Measurements from ENCODE around the gene EFCAB6.

Gene EFCAB6

GRCh38 chr22:43811777-43812148, 342 bp downstream of the EFCAB6 start:
- TF ChIP-seq CTCF (IDR thresholded peaks at IDR 0.05; ENCODE audit: low read depth, low read length, poor library complexity, severe bottlenecking) (no peak), EZH2phosphoT487 (IDR thresholded peaks at IDR 0.05; ENCODE audit: borderline replicate concordance, low read length) (no peak)
- Histone ChIP-seq H4K20me1 (ENCODE audit: control insufficient read depth, insufficient read depth, low read depth, low read length) (no peaks in the 10 kb centered on the region), H3F3A (ENCODE audit: control insufficient read depth, insufficient read depth) (peaks cover 4% of the 10 kb centered on the region; the same call in 1 of the 2 replicates), H3K9me2 (replicated peaks; ENCODE audit: control insufficient read depth, low read length) (no peaks in the 10 kb centered on the region), H3K4me2 (ENCODE audit: low read length) (peak overlapping the region; percentile 99), H3K36me3 (ENCODE audit: control insufficient read depth, low read length) (peaks cover 4% of the 10 kb centered on the region; the same call in 1 of the 2 replicates), H3K4me1 (ENCODE audit: control insufficient read depth, low read length) (peaks cover 15% of the 10 kb centered on the region), H3K9me3 (ENCODE audit: control insufficient read depth, insufficient read depth, low read length) (no peaks in the 10 kb centered on the region), H3K27ac (ENCODE audit: low read depth, low read length) (no peak overlapping the region), H3K79me2 (ENCODE audit: control insufficient read depth, low read length) (peaks cover 13% of the 10 kb centered on the region), H3K4me3 (ENCODE audit: low read length) (peak overlapping the region; percentile 99), H3K27me3 (ENCODE audit: control insufficient read depth, low read length) (peaks cover 6% of the 10 kb centered on the region; the same call in 1 of the 2 replicates)

- H3K36me3 ChIP-seq (ENCODE audit: control insufficient read depth, low read length), result no peaks in the 10 kb centered on the region
- no peak overlapping the region for H3K27ac ChIP-seq (ENCODE audit: low read depth, low read length)
- no peaks in the 10 kb centered on the region for H3K9me3 ChIP-seq (ENCODE audit: control insufficient read depth, insufficient read depth, low read length)
- H3K27me3 ChIP-seq (ENCODE audit: control insufficient read depth, low read length), result peaks cover 24% of the 10 kb centered on the region
- no peaks in the 10 kb centered on the region for H3K9me2 ChIP-seq (replicated peaks; ENCODE audit: control insufficient read depth, low read length)
- H4K20me1 ChIP-seq (ENCODE audit: control insufficient read depth, insufficient read depth, low read depth, low read length), result no peaks in the 10 kb centered on the region
- H3K4me3 ChIP-seq (ENCODE audit: low read length), result no peak overlapping the region
- TF ChIP-seq EZH2phosphoT487 (IDR thresholded peaks at IDR 0.05; ENCODE audit: borderline replicate concordance, low read length) (no peak), CTCF (IDR thresholded peaks at IDR 0.05; ENCODE audit: low read depth, low read length, poor library complexity, severe bottlenecking) (no peak)
- H3K4me2 ChIP-seq (ENCODE audit: low read length), result no peak overlapping the region
- H3K79me2 ChIP-seq (ENCODE audit: control insufficient read depth, low read length), result no peaks in the 10 kb centered on the region
- H3K4me1 ChIP-seq (ENCODE audit: control insufficient read depth, low read length), result peaks cover 6% of the 10 kb centered on the region
- no peaks in the 10 kb centered on the region for H3F3A ChIP-seq (ENCODE audit: control insufficient read depth, insufficient read depth)
Observed at GRCh38 chr22:43802897-43803495, 9.1 kb downstream of the EFCAB6 start.

- Histone ChIP-seq H3K4me3 (ENCODE audit: low read length) (no peak overlapping the region), H4K20me1 (ENCODE audit: control insufficient read depth, insufficient read depth, low read depth, low read length) (no peaks in the 10 kb centered on the region), H3K79me2 (ENCODE audit: control insufficient read depth, low read length) (no peaks in the 10 kb centered on the region), H3K4me2 (ENCODE audit: low read length) (no peak overlapping the region), H3K27ac (ENCODE audit: low read depth, low read length) (no peak overlapping the region), H3F3A (ENCODE audit: control insufficient read depth, insufficient read depth) (no peaks in the 10 kb centered on the region), H3K36me3 (ENCODE audit: control insufficient read depth, low read length) (no peaks in the 10 kb centered on the region), H3K4me1 (ENCODE audit: control insufficient read depth, low read length) (peaks cover 6% of the 10 kb centered on the region), H3K27me3 (ENCODE audit: control insufficient read depth, low read length) (peaks cover 18% of the 10 kb centered on the region), H3K9me2 (replicated peaks; ENCODE audit: control insufficient read depth, low read length) (no peaks in the 10 kb centered on the region), H3K9me3 (ENCODE audit: control insufficient read depth, insufficient read depth, low read length) (no peaks in the 10 kb centered on the region)
- no peak for TF ChIP-seq EZH2phosphoT487 (IDR thresholded peaks at IDR 0.05; ENCODE audit: borderline replicate concordance, low read length)
- no peak for TF ChIP-seq CTCF (IDR thresholded peaks at IDR 0.05; ENCODE audit: low read depth, low read length, poor library complexity, severe bottlenecking)
Observed at GRCh38 chr22:43800970-43801369, 11.1 kb downstream of the EFCAB6 start.

Data from DOHH2 (cell line).